Omental fat pad (tissue), 4 donors: ENCODE data around the gene C1QTNF9B. TPM values are rescaled to one million over a fixed set of nuclear protein-coding genes. Genes with fewer than 3 reads are reported as not detected.

Source experiments
- ATAC-seq: fragments of 150-250 bp; one replicate; pipeline ENCODE4 v1.9.1; 2016; ENCODE audit warnings: mild to moderate bottlenecking, moderate library complexity; ENCODE audit not compliant: low FRiP score
- DNase-seq: peaks from one replicate; pipeline ENCODE4 v3.0.0-alpha.2; 2019; ENCODE audit warnings: low spot score
- total RNA-seq, 4 donors: library from RNA; depleted of rRNA; stranded (reverse); fragments of >200 nt; gene quantifications; one replicate each; pipeline ENCODE4 v1.1.0, GENCODE V29; 2016
- TF ChIP-seq, protein P1 (sequence below), 3 donors: fragments of 450-650 bp; IDR thresholded peaks; one replicate each; pipeline ENCODE4 v1.5.1; 2016 to 2017; ENCODE audit warnings: antibody characterized with exemption in 3 of 3, mild to moderate bottlenecking in 3 of 3, moderate library complexity in 2 of 3

Gene C1QTNF9B
- total RNA-seq, 4 donors from 2014 or later: not detected

DNA sequence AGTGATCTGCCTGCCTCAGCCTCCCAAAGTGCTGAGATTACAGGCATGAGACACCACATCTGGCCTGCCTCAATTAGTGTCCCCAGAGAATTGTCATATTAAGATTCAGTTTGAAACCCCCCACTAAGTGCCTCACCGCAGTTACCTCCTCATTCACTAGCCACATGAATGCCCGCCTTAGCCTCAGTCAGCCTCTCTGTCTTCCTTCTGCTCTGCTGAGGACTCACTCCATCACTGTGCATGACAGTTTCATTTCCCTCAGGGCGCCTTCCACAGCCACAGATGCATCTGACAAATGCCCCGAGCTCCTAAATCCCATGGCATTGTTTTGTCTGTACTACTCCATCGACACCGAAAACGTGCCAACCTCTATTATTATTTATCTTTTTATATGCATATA lies 31.4 kb downstream of the C1QTNF9B start:
- ATAC-seq (no peak), DNase-seq (no peak)

DNA sequence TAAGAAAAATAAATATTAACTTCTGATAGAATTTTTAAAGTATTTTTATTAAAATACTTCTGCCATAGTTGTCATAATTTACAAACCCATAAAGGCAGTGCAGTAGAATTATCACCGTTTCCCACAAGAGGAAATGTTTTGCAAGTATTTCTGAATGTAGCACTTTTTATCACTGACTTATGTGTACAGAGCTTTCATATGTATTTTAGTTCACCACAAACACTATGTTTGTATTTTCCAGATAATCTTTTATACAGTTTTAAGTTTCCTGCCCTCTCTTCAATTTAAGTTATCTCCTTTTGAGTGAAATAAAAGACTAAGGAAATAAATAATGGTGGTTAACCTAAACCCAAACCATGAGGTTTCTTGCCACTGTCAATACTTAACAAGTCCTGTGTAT lies 32.3 kb downstream of the C1QTNF9B start:
- ATAC-seq (no peak), DNase-seq (no peak)
- TF ChIP-seq, protein P1, sequence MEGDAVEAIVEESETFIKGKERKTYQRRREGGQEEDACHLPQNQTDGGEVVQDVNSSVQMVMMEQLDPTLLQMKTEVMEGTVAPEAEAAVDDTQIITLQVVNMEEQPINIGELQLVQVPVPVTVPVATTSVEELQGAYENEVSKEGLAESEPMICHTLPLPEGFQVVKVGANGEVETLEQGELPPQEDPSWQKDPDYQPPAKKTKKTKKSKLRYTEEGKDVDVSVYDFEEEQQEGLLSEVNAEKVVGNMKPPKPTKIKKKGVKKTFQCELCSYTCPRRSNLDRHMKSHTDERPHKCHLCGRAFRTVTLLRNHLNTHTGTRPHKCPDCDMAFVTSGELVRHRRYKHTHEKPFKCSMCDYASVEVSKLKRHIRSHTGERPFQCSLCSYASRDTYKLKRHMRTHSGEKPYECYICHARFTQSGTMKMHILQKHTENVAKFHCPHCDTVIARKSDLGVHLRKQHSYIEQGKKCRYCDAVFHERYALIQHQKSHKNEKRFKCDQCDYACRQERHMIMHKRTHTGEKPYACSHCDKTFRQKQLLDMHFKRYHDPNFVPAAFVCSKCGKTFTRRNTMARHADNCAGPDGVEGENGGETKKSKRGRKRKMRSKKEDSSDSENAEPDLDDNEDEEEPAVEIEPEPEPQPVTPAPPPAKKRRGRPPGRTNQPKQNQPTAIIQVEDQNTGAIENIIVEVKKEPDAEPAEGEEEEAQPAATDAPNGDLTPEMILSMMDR (IDR thresholded peaks at IDR 0.05): no peak

More for the DNA sequence above, 31.4 kb downstream of the C1QTNF9B start:
- TF ChIP-seq, protein P1 (IDR thresholded peaks at IDR 0.05): no peak

DNA sequence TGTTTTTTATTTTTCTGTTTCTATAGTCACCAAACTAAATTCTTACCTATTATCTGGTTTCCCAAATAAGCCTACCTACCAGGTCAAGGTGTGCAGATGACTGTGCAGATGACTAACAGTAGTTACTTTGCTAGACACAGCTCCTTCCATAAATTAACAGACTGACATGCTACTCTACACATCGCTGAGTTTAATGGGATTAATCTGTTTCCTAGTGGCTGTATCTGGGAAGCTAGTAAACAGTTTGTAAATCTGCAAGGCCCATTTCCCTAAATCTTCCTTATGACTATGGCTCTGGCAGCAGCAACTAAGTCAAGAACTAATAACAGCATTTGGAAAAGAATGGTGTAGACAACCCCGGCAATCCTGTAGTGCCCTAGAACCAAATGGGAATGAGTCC lies 36.0 kb downstream of the C1QTNF9B start:
- TF ChIP-seq, protein P1 (IDR thresholded peaks at IDR 0.05): no peak
- ATAC-seq (no peak), DNase-seq (no peak)

DNA sequence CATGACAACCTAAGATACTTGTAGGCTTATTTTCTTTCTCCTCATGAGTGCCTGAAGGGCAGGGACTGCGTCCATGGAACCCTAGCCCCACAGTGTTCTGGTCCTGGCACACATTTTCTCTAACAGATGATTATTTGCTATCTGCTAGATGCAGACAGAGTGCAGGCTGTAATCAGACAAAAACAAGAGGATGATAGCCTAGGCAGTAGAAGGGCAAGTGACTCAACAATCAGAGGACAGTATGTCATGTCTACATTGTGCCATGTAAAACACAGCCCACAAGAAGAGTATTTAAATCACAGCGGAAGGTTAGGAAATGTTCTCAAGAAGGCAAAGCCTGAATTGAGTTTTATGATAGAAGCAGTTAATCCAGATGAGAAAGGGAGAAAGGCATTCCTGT lies 37.4 kb downstream of the C1QTNF9B start:
- TF ChIP-seq, protein P1 (IDR thresholded peaks at IDR 0.05): no peak
- DNase-seq (no peak), ATAC-seq (no peak)

DNA sequence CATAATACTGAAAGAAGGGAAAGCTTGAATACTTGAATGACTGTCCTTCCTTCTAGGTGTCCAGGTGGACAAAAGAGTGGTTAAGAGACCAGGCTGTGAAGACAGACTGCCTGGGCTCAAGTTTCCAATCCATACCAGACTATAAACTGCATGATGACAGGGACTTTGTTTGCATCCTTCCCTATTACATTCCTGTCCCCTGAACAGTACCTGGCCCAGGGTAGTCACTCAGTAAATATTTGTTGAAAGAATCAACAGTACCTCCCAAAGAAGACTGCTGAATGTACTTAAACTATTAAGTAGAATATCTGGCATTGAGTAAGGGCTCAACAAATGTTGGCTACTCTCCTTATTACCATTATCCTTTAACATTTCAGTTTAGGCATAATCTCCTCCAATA lies 37.8 kb downstream of the C1QTNF9B start:
- ATAC-seq (no peak), DNase-seq (no peak)
- TF ChIP-seq, protein P1 (IDR thresholded peaks at IDR 0.05): no peak

DNA sequence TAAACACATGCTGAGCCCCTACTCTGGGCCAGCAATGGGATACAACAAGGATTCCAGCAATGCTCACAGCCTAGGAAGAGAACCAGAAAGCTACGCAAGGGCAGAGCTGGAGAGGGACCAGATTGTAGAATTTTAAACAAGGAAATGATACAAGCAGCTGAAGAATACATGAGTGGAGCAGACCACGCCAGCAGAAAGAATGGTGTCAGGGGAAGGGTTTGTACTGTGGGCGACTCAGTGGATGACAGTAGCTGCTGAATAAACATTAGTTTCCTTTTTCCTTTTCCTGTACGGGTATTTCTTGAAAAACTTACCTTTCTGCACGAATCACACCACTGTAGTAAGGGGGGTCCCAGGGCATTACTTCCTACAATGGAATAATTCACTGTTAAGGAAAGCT lies 38.8 kb downstream of the C1QTNF9B start:
- TF ChIP-seq, protein P1 (IDR thresholded peaks at IDR 0.05): no peak
- no peak for DNase-seq
- ATAC-seq: no peak

DNA sequence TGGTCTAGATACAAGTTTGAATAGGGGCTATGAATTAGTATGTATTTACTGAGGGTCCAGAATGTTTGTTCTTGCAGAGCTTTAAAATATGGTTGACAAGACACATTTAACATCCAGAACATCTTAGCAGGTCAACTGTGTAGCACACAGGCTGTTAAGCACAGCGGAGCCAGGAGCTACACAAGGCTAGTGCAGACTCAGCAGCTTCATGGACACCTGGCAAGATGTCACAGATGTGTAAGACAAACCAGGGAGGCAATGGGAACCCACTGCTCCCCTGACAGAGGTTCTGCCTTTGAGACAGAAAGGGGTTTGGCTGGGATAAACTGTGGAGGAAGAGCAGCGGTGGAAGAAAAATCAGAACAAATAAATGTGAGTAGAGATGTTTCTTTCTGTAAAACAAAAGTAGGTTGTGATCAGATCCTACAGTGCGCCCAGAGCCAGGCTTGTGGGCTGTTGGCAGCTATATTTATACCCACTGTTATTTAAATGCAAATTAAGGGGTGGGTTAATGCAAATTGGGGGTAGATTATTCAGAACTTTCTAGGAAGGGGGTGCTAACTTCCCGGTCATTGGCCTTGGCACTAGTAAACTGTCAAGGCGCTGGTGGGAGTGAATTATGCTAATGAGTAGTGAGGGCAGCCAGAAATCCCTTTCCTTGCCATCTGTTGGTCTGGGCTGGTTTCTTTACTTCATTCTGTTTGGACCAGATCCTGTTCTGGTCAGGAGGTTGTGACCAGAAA lies 41.1 kb downstream of the C1QTNF9B start:
- no peak for DNase-seq
- TF ChIP-seq, protein P1 (IDR thresholded peaks at IDR 0.05): no peak
- no peak for ATAC-seq
